ENCODE data around the gene TRNP1.

GRCh38 chr1:27016376-27016775 lies 22.9 kb downstream of the TRNP1 start:
- TF ChIP-seq, protein P1, sequence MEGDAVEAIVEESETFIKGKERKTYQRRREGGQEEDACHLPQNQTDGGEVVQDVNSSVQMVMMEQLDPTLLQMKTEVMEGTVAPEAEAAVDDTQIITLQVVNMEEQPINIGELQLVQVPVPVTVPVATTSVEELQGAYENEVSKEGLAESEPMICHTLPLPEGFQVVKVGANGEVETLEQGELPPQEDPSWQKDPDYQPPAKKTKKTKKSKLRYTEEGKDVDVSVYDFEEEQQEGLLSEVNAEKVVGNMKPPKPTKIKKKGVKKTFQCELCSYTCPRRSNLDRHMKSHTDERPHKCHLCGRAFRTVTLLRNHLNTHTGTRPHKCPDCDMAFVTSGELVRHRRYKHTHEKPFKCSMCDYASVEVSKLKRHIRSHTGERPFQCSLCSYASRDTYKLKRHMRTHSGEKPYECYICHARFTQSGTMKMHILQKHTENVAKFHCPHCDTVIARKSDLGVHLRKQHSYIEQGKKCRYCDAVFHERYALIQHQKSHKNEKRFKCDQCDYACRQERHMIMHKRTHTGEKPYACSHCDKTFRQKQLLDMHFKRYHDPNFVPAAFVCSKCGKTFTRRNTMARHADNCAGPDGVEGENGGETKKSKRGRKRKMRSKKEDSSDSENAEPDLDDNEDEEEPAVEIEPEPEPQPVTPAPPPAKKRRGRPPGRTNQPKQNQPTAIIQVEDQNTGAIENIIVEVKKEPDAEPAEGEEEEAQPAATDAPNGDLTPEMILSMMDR (IDR thresholded peaks at IDR 0.05) = no peak
- TF ChIP-seq EZH2 (IDR thresholded peaks at IDR 0.05) (no peak), EZH2phosphoT487 (IDR thresholded peaks at IDR 0.05) (no peak)

Measured in neural progenitor cell (in vitro differentiated cells).